GM19193 (cell line): ENCODE measurements around the gene BMPR1B.

Experiments
- POLR2A ChIP-seq: IDR thresholded peaks from 4 replicates; pipeline ENCODE4 v1.6.1; 2011; ENCODE audit not compliant: insufficient read depth, insufficient read length; ENCODE audit errors: extremely low read depth

The BMPR1B gene

GRCh38 chr4:94744850-94745249 lies 12.9 kb upstream of the BMPR1B start:
- TF ChIP-seq POLR2A: no peak

GRCh38 chr4:94746746-94747145 lies 11.0 kb upstream of the BMPR1B start:
- TF ChIP-seq POLR2A: no peak

GRCh38 chr4:94758141-94758699 lies 465 bp downstream of the BMPR1B start:
- no peak for TF ChIP-seq POLR2A

GRCh38 chr4:94758700-94759399 lies 1.1 kb downstream of the BMPR1B start:
- TF ChIP-seq POLR2A: no peak

GRCh38 chr4:94759767-94760211 lies 2.0 kb downstream of the BMPR1B start:
- no peak for TF ChIP-seq POLR2A

GRCh38 chr4:94762326-94762725 lies 4.6 kb downstream of the BMPR1B start:
- TF ChIP-seq POLR2A: no peak

GRCh38 chr4:94763005-94763404 lies 5.2 kb downstream of the BMPR1B start:
- TF ChIP-seq POLR2A: no peak

- TF ChIP-seq POLR2A: no peak
These were observed 5.7 kb downstream of the BMPR1B start for GRCh38 chr4:94763500-94763899.

GRCh38 chr4:94764069-94764468 lies 6.3 kb downstream of the BMPR1B start:
- TF ChIP-seq POLR2A: no peak

- no peak for TF ChIP-seq POLR2A
These were observed 7.4 kb downstream of the BMPR1B start for GRCh38 chr4:94765174-94765573.

- TF ChIP-seq POLR2A: no peak
These were observed 7.9 kb downstream of the BMPR1B start for GRCh38 chr4:94765648-94766047.

GRCh38 chr4:94766856-94767255 lies 9.1 kb downstream of the BMPR1B start:
- no peak for TF ChIP-seq POLR2A

GRCh38 chr4:94767446-94767845 lies 9.7 kb downstream of the BMPR1B start:
- TF ChIP-seq POLR2A: no peak

- TF ChIP-seq POLR2A: no peak
These were observed 25.0 kb downstream of the BMPR1B start for GRCh38 chr4:94782707-94783106.

- no peak for TF ChIP-seq POLR2A
These were observed 33.9 kb downstream of the BMPR1B start for GRCh38 chr4:94791701-94792100.

- no peak for TF ChIP-seq POLR2A
These were observed 41.1 kb downstream of the BMPR1B start for GRCh38 chr4:94798808-94799207.

- TF ChIP-seq POLR2A: no peak
These were observed 43.3 kb downstream of the BMPR1B start for GRCh38 chr4:94801016-94801415.

GRCh38 chr4:94802091-94802490 lies 44.3 kb downstream of the BMPR1B start:
- no peak for TF ChIP-seq POLR2A

- TF ChIP-seq POLR2A: no peak
These were observed 45.4 kb downstream of the BMPR1B start for GRCh38 chr4:94803181-94803580.
